K562 treated with DMSO at 1 percent for 4 hours (cell line): ENCODE data around the gene ABI3. TPM values are rescaled to one million over a fixed set of nuclear protein-coding genes. Genes with fewer than 3 reads are reported as not detected.

Experiments
- total RNA-seq: library from RNA; unstranded; fragments of 300-600 nt; gene quantifications from 2 replicates; pipeline ENCODE4 v1.2.3, GENCODE V29; 2022; ENCODE audit not compliant: insufficient read depth

ABI3 gene, protein sequence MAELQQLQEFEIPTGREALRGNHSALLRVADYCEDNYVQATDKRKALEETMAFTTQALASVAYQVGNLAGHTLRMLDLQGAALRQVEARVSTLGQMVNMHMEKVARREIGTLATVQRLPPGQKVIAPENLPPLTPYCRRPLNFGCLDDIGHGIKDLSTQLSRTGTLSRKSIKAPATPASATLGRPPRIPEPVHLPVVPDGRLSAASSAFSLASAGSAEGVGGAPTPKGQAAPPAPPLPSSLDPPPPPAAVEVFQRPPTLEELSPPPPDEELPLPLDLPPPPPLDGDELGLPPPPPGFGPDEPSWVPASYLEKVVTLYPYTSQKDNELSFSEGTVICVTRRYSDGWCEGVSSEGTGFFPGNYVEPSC
- total RNA-seq: not detected in 2 replicates

DNA sequence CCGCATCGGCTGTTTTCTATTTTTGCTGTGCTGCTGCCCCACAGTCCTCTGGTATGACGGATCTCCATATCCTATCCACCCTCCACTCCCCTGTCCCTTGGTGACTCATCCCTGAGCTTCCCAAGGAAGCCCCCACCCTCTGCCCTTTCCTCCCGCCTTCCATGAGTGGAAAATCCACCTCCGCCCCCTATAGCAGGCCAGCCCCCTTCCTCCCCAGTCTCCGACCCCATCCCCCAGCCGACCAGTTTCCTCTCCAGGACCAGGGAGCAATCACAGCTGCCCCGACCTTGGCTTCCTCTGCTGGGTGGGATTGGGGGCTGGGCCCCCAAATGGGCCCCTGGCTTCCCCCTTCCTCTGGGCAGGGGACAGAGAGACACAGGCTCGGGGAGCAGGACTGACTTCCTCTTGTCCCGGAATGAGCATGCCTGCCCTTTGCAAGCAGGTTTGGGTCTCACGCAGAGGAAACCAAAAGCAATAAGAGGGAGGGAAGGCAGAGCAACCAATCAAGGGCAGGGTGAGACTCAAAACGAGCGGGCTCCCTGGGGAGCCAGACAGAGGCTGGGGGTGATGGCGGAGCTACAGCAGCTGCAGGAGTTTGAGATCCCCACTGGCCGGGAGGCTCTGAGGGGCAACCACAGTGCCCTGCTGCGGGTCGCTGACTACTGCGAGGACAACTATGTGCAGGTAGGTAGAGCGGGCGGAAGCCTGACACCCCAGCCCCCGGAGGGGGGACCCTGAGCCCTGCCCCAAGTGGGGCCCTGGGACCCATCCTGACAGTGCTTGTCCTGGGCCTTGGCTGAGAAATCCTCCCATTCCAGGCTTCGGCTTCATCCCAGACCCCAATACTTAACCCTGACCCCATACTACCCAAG is at the start of gene ABI3, which contains the start of gene GNGT2:
ABI3 (plus strand) TSS at position 550 of the 872 bp plus-strand sequence; CDS start at position 568, 18 bp downstream.
GNGT2 (minus strand) TSS at position 417 of the 872 bp plus-strand sequence. CDS start 3,152 bp downstream, outside the sequence.

DNA sequence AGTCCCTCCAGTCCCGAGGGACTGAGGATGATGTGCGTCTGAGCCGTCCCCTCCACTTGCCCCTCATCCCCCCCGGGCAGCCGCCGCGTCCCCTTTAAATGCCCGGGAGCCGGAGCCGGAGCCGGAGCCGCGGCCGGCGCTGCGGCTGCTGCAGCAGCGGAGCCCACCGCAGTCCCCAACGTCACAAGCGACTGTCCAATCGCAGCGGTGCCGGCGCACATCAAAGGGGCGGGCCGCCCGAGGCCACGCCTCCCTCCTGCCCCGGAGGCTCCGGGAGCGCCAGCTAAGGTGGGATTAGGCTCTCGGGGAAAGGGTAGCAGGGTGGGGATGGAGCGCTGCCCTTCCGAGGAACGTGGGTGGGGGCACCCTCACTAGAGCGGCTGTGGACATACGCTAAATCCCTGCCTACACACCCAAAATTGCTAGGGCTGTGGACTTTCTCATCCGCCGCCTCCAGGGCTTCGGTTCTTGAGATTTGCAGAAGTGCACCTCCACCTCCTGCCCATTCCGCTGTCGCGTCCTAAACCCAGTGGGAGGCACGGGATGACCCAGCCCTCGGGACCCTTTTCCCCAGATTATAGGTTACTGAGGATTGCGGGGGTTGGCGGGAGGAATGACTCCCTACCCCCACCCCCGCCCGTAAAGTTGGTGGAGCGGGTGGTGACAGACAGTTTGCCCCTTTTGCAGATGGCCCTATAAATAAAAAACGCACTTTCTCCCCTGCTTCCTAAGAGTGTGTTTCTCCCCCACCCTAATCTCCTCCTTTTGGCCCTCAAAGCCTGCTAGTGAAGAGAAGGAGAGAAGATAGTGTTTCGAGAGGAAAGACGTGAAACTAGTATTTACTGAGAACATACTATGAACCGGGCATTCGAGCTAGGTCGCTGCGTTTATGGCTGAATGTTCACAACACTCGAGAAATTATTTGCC is 20.4 kb downstream of the ABI3 start, which contains the start of gene PHOSPHO1:
PHOSPHO1 (minus strand) TSS at position 152 of the 927 bp plus-strand sequence. CDS start 4,096 bp downstream, outside the sequence.

Other genes starting within 250 kb of the ABI3 start
- not detected in 2 replicates for gene GIP, start 242.1 kb upstream of the ABI3 start, total RNA-seq
- 21.1 and 24.1 TPM in 2 replicates for gene IGF2BP1, start 213.3 kb upstream of the ABI3 start, total RNA-seq
- not detected in 2 replicates for gene B4GALNT2, start 77.9 kb upstream of the ABI3 start, total RNA-seq
- not detected in 2 replicates for gene GNGT2, start 133 bp upstream of the ABI3 start, total RNA-seq
- gene PHOSPHO1, start 20.1 kb downstream of the ABI3 start, total RNA-seq: not detected in 2 replicates
- 5.0 and 5.1 TPM in 2 replicates for gene ZNF652, start 151.5 kb downstream of the ABI3 start, total RNA-seq
- 123 and 157 TPM in 2 replicates for gene PHB1, start 204.2 kb downstream of the ABI3 start, total RNA-seq